ENCODE results near the gene MINDY1.

MINDY1 gene

GRCh38 chr1:151006327-151007052 lies at the start of gene MINDY1:
TSS of gene MINDY1 (minus strand) at chr1:151006902. CDS start at chr1:151002617, 4,285 bp downstream.
- H3K4me1 ChIP-seq (ENCODE audit: control insufficient read depth, insufficient read depth, low read length), result peaks cover 44% of the 10 kb centered on the region
- no peaks in the 10 kb centered on the region for H3K9me3 ChIP-seq (ENCODE audit: control insufficient read depth, low read length)
- peak; percentile 92 for DNase-seq (ENCODE audit: low read depth)
- H3K4me3 ChIP-seq (ENCODE audit: low read length), result peak within 1 kb of the TSS; percentile 99
- H3K9ac ChIP-seq (ENCODE audit: low read length), result peak within 1 kb of the TSS; percentile 96
- peaks cover 11% of the 10 kb centered on the region for H3K36me3 ChIP-seq (ENCODE audit: control insufficient read depth, insufficient read depth, low read length, severe bottlenecking)
- H3K27me3 ChIP-seq (replicated peaks; ENCODE audit: control insufficient read depth, insufficient read depth, low read length), result no peaks in the 10 kb centered on the region

- DNase-seq (ENCODE audit: low read depth), result no peak
Measured at GRCh38 chr1:151056149-151056548, 49.4 kb upstream of the MINDY1 start.

GRCh38 chr1:151055581-151055980 lies 48.9 kb upstream of the MINDY1 start:
- no peaks in the 10 kb centered on the region for H3K27me3 ChIP-seq (replicated peaks; ENCODE audit: control insufficient read depth, insufficient read depth, low read length)
- H3K9ac ChIP-seq (ENCODE audit: low read length), result no peak overlapping the region
- peaks cover 58% of the 10 kb centered on the region for H3K36me3 ChIP-seq (ENCODE audit: control insufficient read depth, insufficient read depth, low read length, severe bottlenecking)
- no peaks in the 10 kb centered on the region for H3K9me3 ChIP-seq (ENCODE audit: control insufficient read depth, low read length)
- peaks cover 33% of the 10 kb centered on the region for H3K4me1 ChIP-seq (ENCODE audit: control insufficient read depth, insufficient read depth, low read length)
- DNase-seq (ENCODE audit: low read depth), result no peak
- H3K4me3 ChIP-seq (ENCODE audit: low read length), result no peak overlapping the region

More at GRCh38 chr1:151056149-151056548, 49.4 kb upstream of the MINDY1 start:
- H3K27me3 ChIP-seq (replicated peaks; ENCODE audit: control insufficient read depth, insufficient read depth, low read length), result no peaks in the 10 kb centered on the region
- peaks cover 54% of the 10 kb centered on the region for H3K36me3 ChIP-seq (ENCODE audit: control insufficient read depth, insufficient read depth, low read length, severe bottlenecking)
- no peaks in the 10 kb centered on the region for H3K9me3 ChIP-seq (ENCODE audit: control insufficient read depth, low read length)
- H3K4me3 ChIP-seq (ENCODE audit: low read length), result peak overlapping the region; percentile 2
- H3K4me1 ChIP-seq (ENCODE audit: control insufficient read depth, insufficient read depth, low read length), result peaks cover 37% of the 10 kb centered on the region
- peak overlapping the region; percentile 8 for H3K9ac ChIP-seq (ENCODE audit: low read length)

- no peak for DNase-seq (ENCODE audit: low read depth)
- H3K9ac ChIP-seq (ENCODE audit: low read length), result no peak overlapping the region
- H3K9me3 ChIP-seq (ENCODE audit: control insufficient read depth, low read length), result no peaks in the 10 kb centered on the region
- no peak overlapping the region for H3K4me3 ChIP-seq (ENCODE audit: low read length)
- no peaks in the 10 kb centered on the region for H3K27me3 ChIP-seq (replicated peaks; ENCODE audit: control insufficient read depth, insufficient read depth, low read length)
- peaks cover 29% of the 10 kb centered on the region for H3K4me1 ChIP-seq (ENCODE audit: control insufficient read depth, insufficient read depth, low read length)
- H3K36me3 ChIP-seq (ENCODE audit: control insufficient read depth, insufficient read depth, low read length, severe bottlenecking), result peaks cover 58% of the 10 kb centered on the region
Measured at GRCh38 chr1:151054971-151055547, 48.4 kb upstream of the MINDY1 start.

- no peak for DNase-seq (ENCODE audit: low read depth)
- no peak overlapping the region for H3K9ac ChIP-seq (ENCODE audit: low read length)
- no peaks in the 10 kb centered on the region for H3K9me3 ChIP-seq (ENCODE audit: control insufficient read depth, low read length)
- H3K36me3 ChIP-seq (ENCODE audit: control insufficient read depth, insufficient read depth, low read length, severe bottlenecking), result peaks cover 57% of the 10 kb centered on the region
- H3K4me3 ChIP-seq (ENCODE audit: low read length), result no peak overlapping the region
- H3K27me3 ChIP-seq (replicated peaks; ENCODE audit: control insufficient read depth, insufficient read depth, low read length), result no peaks in the 10 kb centered on the region
- H3K4me1 ChIP-seq (ENCODE audit: control insufficient read depth, insufficient read depth, low read length), result peaks cover 26% of the 10 kb centered on the region
Measured at GRCh38 chr1:151051356-151052009, 44.8 kb upstream of the MINDY1 start.

GRCh38 chr1:151050051-151050688 lies 43.5 kb upstream of the MINDY1 start:
- peaks cover 44% of the 10 kb centered on the region for H3K36me3 ChIP-seq (ENCODE audit: control insufficient read depth, insufficient read depth, low read length, severe bottlenecking)
- no peak overlapping the region for H3K4me3 ChIP-seq (ENCODE audit: low read length)
- DNase-seq (ENCODE audit: low read depth), result no peak

GRCh38 chr1:151049458-151049857 lies 42.8 kb upstream of the MINDY1 start:
- Histone ChIP-seq H3K4me3 (ENCODE audit: low read length) (no peak overlapping the region), H3K9me3 (ENCODE audit: control insufficient read depth, low read length) (no peaks in the 10 kb centered on the region), H3K27me3 (replicated peaks; ENCODE audit: control insufficient read depth, insufficient read depth, low read length) (no peaks in the 10 kb centered on the region), H3K36me3 (ENCODE audit: control insufficient read depth, insufficient read depth, low read length, severe bottlenecking) (peaks cover 36% of the 10 kb centered on the region), H3K9ac (ENCODE audit: low read length) (no peak overlapping the region), H3K4me1 (ENCODE audit: control insufficient read depth, insufficient read depth, low read length) (peaks cover 16% of the 10 kb centered on the region)
- DNase-seq (ENCODE audit: low read depth), result no peak

More at GRCh38 chr1:151050051-151050688, 43.5 kb upstream of the MINDY1 start:
- H3K9ac ChIP-seq (ENCODE audit: low read length), result no peak overlapping the region
- peaks cover 16% of the 10 kb centered on the region for H3K4me1 ChIP-seq (ENCODE audit: control insufficient read depth, insufficient read depth, low read length)
- no peaks in the 10 kb centered on the region for H3K9me3 ChIP-seq (ENCODE audit: control insufficient read depth, low read length)
- H3K27me3 ChIP-seq (replicated peaks; ENCODE audit: control insufficient read depth, insufficient read depth, low read length), result no peaks in the 10 kb centered on the region

GRCh38 chr1:151048645-151049032 lies 41.9 kb upstream of the MINDY1 start:
- H3K4me3 ChIP-seq (ENCODE audit: low read length), result peak overlapping the region; percentile 93
- DNase-seq (ENCODE audit: low read depth), result no peak
- peak overlapping the region; percentile 92 for H3K9ac ChIP-seq (ENCODE audit: low read length)
- peaks cover 16% of the 10 kb centered on the region for H3K4me1 ChIP-seq (ENCODE audit: control insufficient read depth, insufficient read depth, low read length)
- no peaks in the 10 kb centered on the region for H3K27me3 ChIP-seq (replicated peaks; ENCODE audit: control insufficient read depth, insufficient read depth, low read length)
- peaks cover 28% of the 10 kb centered on the region for H3K36me3 ChIP-seq (ENCODE audit: control insufficient read depth, insufficient read depth, low read length, severe bottlenecking)
- H3K9me3 ChIP-seq (ENCODE audit: control insufficient read depth, low read length), result no peaks in the 10 kb centered on the region

GRCh38 chr1:151047925-151048644 lies 41.4 kb upstream of the MINDY1 start:
- Histone ChIP-seq H3K27me3 (replicated peaks; ENCODE audit: control insufficient read depth, insufficient read depth, low read length) (no peaks in the 10 kb centered on the region), H3K4me3 (ENCODE audit: low read length) (peak overlapping the region; percentile 93), H3K4me1 (ENCODE audit: control insufficient read depth, insufficient read depth, low read length) (peaks cover 16% of the 10 kb centered on the region), H3K9ac (ENCODE audit: low read length) (peak overlapping the region; percentile 92), H3K36me3 (ENCODE audit: control insufficient read depth, insufficient read depth, low read length, severe bottlenecking) (peaks cover 23% of the 10 kb centered on the region), H3K9me3 (ENCODE audit: control insufficient read depth, low read length) (no peaks in the 10 kb centered on the region)
- peak; percentile 77 for DNase-seq (ENCODE audit: low read depth)

GRCh38 chr1:151047591-151047924 lies 40.9 kb upstream of the MINDY1 start, which contains the start of gene C1orf56:
TSS of gene C1orf56 (plus strand) at chr1:151047751. CDS start at chr1:151047848, 97 bp downstream.
- peaks cover 16% of the 10 kb centered on the region for H3K4me1 ChIP-seq (ENCODE audit: control insufficient read depth, insufficient read depth, low read length)
- H3K4me3 ChIP-seq (ENCODE audit: low read length), result peak within 1 kb of the TSS; percentile 93
- H3K36me3 ChIP-seq (ENCODE audit: control insufficient read depth, insufficient read depth, low read length, severe bottlenecking), result peaks cover 17% of the 10 kb centered on the region
- H3K9ac ChIP-seq (ENCODE audit: low read length), result peak within 1 kb of the TSS; percentile 92
- H3K9me3 ChIP-seq (ENCODE audit: control insufficient read depth, low read length), result no peaks in the 10 kb centered on the region
- H3K27me3 ChIP-seq (replicated peaks; ENCODE audit: control insufficient read depth, insufficient read depth, low read length), result no peaks in the 10 kb centered on the region
- peak; percentile 85 for DNase-seq (ENCODE audit: low read depth)
